H1 (cell line): ENCODE measurements around the gene NBPF1. TPM values are rescaled to one million over a fixed set of nuclear protein-coding genes. Genes with fewer than 3 reads are reported as not detected.
"Not testable (repeated sequence)": the region's sequence is repeated elsewhere in the genome, so short reads cannot be mapped to it uniquely, and the experiment has no call there.

ENCODE experiments used
- CTCF ChIA-PET: fragments of 300-600 bp; sonication (Branson Sonifier 250); formaldehyde crosslinking; loops from one replicate; lab custom pipeline; 2021; ENCODE audit not compliant: partially characterized antibody; lab: Charles Lee
- POLR2A ChIA-PET: fragments of 300-600 bp; sonication (Branson Sonifier 250); formaldehyde crosslinking; loops from one replicate; lab custom pipeline; 2021; ENCODE audit warnings: inconsistent platforms; ENCODE audit not compliant: partially characterized antibody; lab: Charles Lee
- DNase-seq, 2 experiments: peaks; one replicate each; pipeline versions ENCODE4 v3.0.0 to v3.0.0-alpha.2; 2010 to 2022; ENCODE audit warnings: low spot score in 2 of 2, low read depth in 1 of 2, mixed read lengths in 1 of 2
- FAIRE-seq: peaks from 2 replicates; lab custom pipeline; 2011; peaks lifted over from hg19 to GRCh38; lab: Jason Lieb, UNC
- H2AFZ ChIP-seq: 2 replicates; pipeline ENCODE4 v1.8.1; 2012; ENCODE audit warnings: low read length, inconsistent platforms
- H2AK5ac ChIP-seq: 2 replicates; pipeline ENCODE4 v1.6.1; 2013; ENCODE audit warnings: low read depth, low read length
- H2BK120ac ChIP-seq: replicated peaks from 2 replicates; pipeline ENCODE3; 2013; ENCODE audit warnings: low read depth, low read length, inconsistent platforms
- H2BK12ac ChIP-seq: 2 replicates; pipeline ENCODE4 v1.6.1; 2013; ENCODE audit warnings: low read depth, low read length
- H2BK15ac ChIP-seq: 2 replicates; pipeline ENCODE4 v1.6.1; 2013; ENCODE audit warnings: low read length
- H2BK20ac ChIP-seq: 2 replicates; pipeline ENCODE4 v1.6.1; 2013; ENCODE audit warnings: low read length
- H2BK5ac ChIP-seq: 2 replicates; pipeline ENCODE4 v1.6.1; 2013; ENCODE audit warnings: low read depth, low read length
- H3K14ac ChIP-seq: 2 replicates; pipeline ENCODE4 v1.6.1; 2013; ENCODE audit warnings: inconsistent platforms; ENCODE audit not compliant: insufficient read length
- H3K18ac ChIP-seq: 2 replicates; pipeline ENCODE4 v1.6.1; 2013; ENCODE audit warnings: low read length; ENCODE audit errors: extremely low read depth
- H3K23ac ChIP-seq: 2 replicates; pipeline ENCODE4 v1.6.1; 2013; ENCODE audit warnings: inconsistent platforms; ENCODE audit not compliant: insufficient read length
- H3K23me2 ChIP-seq: 2 replicates; pipeline ENCODE4 v1.6.1; 2013; ENCODE audit warnings: low read depth, low read length
- H3K27ac ChIP-seq: 2 replicates; pipeline ENCODE4 v1.6.1; 2011; ENCODE audit warnings: low read depth, low read length, inconsistent platforms
- H3K27me3 ChIP-seq, 4 experiments: replicated peaks in 1 of 4; 1 replicate in 1 of 4; 2 replicates in 3 of 4; pipeline versions ENCODE4 v1.6.1 to v1.8.1; 2011 to 2013; ENCODE audit warnings: low read length in 3 of 4, mild to moderate bottlenecking in 3 of 4, inconsistent platforms in 2 of 4, mixed read lengths in 2 of 4, moderate library complexity in 1 of 4; ENCODE audit not compliant: control insufficient read depth in 3 of 4, insufficient read depth in 3 of 4; ENCODE audit errors: extremely low read depth in 1 of 4
- H3K36me3 ChIP-seq, 4 experiments: 2 replicates each; pipeline versions ENCODE4 v1.6.1 to v1.8.1; 2011 to 2013; ENCODE audit warnings: mild to moderate bottlenecking in 4 of 4, low read length in 3 of 4, moderate library complexity in 2 of 4, control low read depth in 1 of 4, inconsistent platforms in 1 of 4; ENCODE audit not compliant: insufficient read depth in 4 of 4, control insufficient read depth in 2 of 4
- H3K4ac ChIP-seq: replicated peaks from 2 replicates; pipeline ENCODE3; 2013; ENCODE audit warnings: low read length, low read depth, mixed read lengths, inconsistent platforms; ENCODE audit not compliant: insufficient read length
- H3K4me1 ChIP-seq, 4 experiments: replicated peaks in 1 of 4; 1 replicate in 1 of 4; 2 replicates in 3 of 4; pipeline versions ENCODE4 v1.6.1 to v1.8.1; 2011 to 2013; ENCODE audit warnings: low read length in 3 of 4, inconsistent platforms in 2 of 4, mixed read lengths in 1 of 4; ENCODE audit not compliant: insufficient read depth in 4 of 4, control insufficient read depth in 3 of 4
- H3K4me2 ChIP-seq, 2 experiments: 2 replicates each; pipeline versions ENCODE4 v1.6.1 to v1.8.1; 2011 to 2013; ENCODE audit warnings: low read depth in 2 of 2, low read length in 2 of 2, control low read depth in 1 of 2, inconsistent platforms in 1 of 2, mild to moderate bottlenecking in 1 of 2; ENCODE audit not compliant: insufficient read depth in 1 of 2
- H3K4me3 ChIP-seq, 4 experiments: fragments of 200-600, 300-600 bp in 1 of 4; sonication (generic), shearing (Covaris generic), sonication (Bioruptor Twin) in 1 of 4; 2 replicates each; pipeline versions ENCODE4 v1.5.1 to v1.8.1; 2011 to 2016; ENCODE audit warnings: low read length in 4 of 4, low read depth in 3 of 4, control low read depth in 2 of 4, inconsistent platforms in 2 of 4, mild to moderate bottlenecking in 2 of 4, mixed read lengths in 1 of 4, moderate library complexity in 1 of 4; ENCODE audit not compliant: insufficient read depth in 2 of 4; ENCODE audit errors: extremely low read depth in 1 of 4
- H3K56ac ChIP-seq: replicated peaks from 2 replicates; pipeline ENCODE3; 2013; ENCODE audit warnings: low read depth, mild to moderate bottlenecking, mixed read lengths, low read length, inconsistent platforms; ENCODE audit not compliant: insufficient read length
- H3K79me1 ChIP-seq: 2 replicates; pipeline ENCODE4 v1.6.1; 2013; ENCODE audit warnings: low read depth, low read length, control low read depth
- H3K79me2 ChIP-seq, 2 experiments: 2 replicates each; pipeline versions ENCODE4 v1.6.1 to v1.8.1; 2012 to 2013; ENCODE audit warnings: low read length in 2 of 2, mild to moderate bottlenecking in 2 of 2, inconsistent platforms in 1 of 2; ENCODE audit not compliant: insufficient read depth in 2 of 2, control insufficient read depth in 1 of 2
- H3K9ac ChIP-seq, 4 experiments: replicated peaks in 1 of 4; 1 replicate in 1 of 4; 2 replicates in 3 of 4; pipeline versions ENCODE4 v1.6.1 to v1.8.1; 2011 to 2013; ENCODE audit warnings: low read depth in 3 of 4, low read length in 3 of 4, control low read depth in 2 of 4, mild to moderate bottlenecking in 2 of 4, moderate library complexity in 2 of 4, inconsistent platforms in 1 of 4; ENCODE audit errors: extremely low read depth in 1 of 4
- H3K9me3 ChIP-seq, 2 experiments: 2 replicates each; pipeline versions ENCODE4 v1.6.1 to v1.8.1; 2012 to 2013; ENCODE audit warnings: mild to moderate bottlenecking in 2 of 2, moderate library complexity in 2 of 2, control low read depth in 1 of 2, inconsistent platforms in 1 of 2, low read depth in 1 of 2, low read length in 1 of 2, mixed read lengths in 1 of 2; ENCODE audit not compliant: insufficient read depth in 2 of 2
- H4K20me1 ChIP-seq, 2 experiments: replicated peaks in 1 of 2; 2 replicates each; pipeline versions ENCODE3 to v1.8.1; 2011 to 2013; ENCODE audit warnings: inconsistent platforms in 2 of 2, low read length in 2 of 2, mild to moderate bottlenecking in 1 of 2; ENCODE audit not compliant: insufficient read depth in 2 of 2, control insufficient read depth in 1 of 2
- H4K5ac ChIP-seq: 2 replicates; pipeline ENCODE4 v1.6.1; 2013; ENCODE audit warnings: low read length, low read depth, mixed read lengths, inconsistent platforms; ENCODE audit not compliant: insufficient read length
- H4K8ac ChIP-seq: 2 replicates; pipeline ENCODE4 v1.8.0; 2013; ENCODE audit warnings: mild to moderate bottlenecking, moderate library complexity, low read length, inconsistent platforms; ENCODE audit not compliant: insufficient read depth; ENCODE audit errors: extremely low read depth
- H4K91ac ChIP-seq: replicated peaks from 2 replicates; pipeline ENCODE3; 2013; ENCODE audit warnings: low read length, mixed read lengths, inconsistent platforms; ENCODE audit not compliant: insufficient read length
- WGBS, 2 experiments: shearing (Covaris generic) in 1 of 2; methylation state at CpG; one replicate each; pipeline versions ENCODE4 v1.1.6 to v1.1.7; 2013 to 2015; ENCODE audit warnings: low lambda C conversion rate in 2 of 2, mixed read lengths in 2 of 2, inconsistent platforms in 1 of 2, low coverage in 1 of 2, missing lambda C conversion rate in 1 of 2; ENCODE audit not compliant: insufficient replicate concordance in 2 of 2, insufficient coverage in 1 of 2, insufficient read length in 1 of 2; ENCODE audit errors: extremely low coverage in 1 of 2, missing lambda C conversion rate in 1 of 2; 5-methylcytosine and 5-hydroxymethylcytosine counted together
- polyA plus RNA-seq, 7 experiments: library from polyadenylated mRNA; depleted of rRNA in 3 of 7; stranded (reverse) in 5 of 7; unstranded in 2 of 7; fragments of >200 nt in 5 of 7; fragments of 200-250 nt in 2 of 7; gene quantifications; 1 replicate in 5 of 7; 2 replicates in 1 of 7; 4 replicates in 1 of 7; pipeline versions ENCODE4 v1.2.1 to v1.2.3, GENCODE V29; 2011 to 2013; ENCODE audit warnings: missing spikeins in 2 of 7, mixed read lengths in 2 of 7
- total RNA-seq: library from RNA; stranded (reverse); fragmentation: NEBNext Ultra II Directional; extraction: Animal tissue kit (Norgen Biotek cat#: 25700); gene quantifications from 2 replicates; pipeline ENCODE4 v1.2.1, GENCODE V29; 2021

Gene NBPF1
- total and polyA plus RNA-seq, 2 of the 8 experiments (the other 6 are each of a cell fraction or from before 2014, with no cell fraction given), result 9.6 to 19.3 TPM

DNA sequence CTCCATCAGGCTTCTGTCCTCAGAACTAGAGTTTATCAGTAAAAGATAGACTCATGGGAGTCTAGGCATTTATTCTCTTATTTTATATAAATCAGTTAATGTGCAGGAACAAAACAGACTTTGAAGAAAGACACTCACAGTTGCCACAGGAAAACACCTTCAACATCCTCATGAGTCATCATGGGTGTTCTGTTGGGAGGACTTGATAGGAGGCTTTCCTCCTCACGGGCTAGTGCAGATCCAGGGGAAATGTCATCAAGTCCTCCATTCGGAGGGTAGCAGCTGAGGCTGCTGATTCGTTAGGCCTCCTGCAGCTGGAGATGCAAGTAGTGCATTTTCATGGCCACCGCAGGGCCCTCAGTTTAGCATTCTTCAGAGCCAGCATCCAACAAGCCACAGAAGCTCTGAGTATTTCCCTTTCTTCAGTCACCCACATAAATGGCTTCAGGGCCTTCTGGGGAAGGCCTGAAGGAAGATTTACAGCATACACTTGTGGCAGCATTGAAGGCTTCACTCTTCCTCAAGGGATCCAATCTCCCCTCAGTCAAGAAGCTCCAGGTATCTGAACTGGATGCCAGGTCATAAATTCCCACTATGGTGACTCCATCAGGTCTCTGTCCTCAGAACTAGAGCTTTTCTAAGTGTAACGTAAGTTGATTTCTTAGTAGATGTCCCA lies 10.9 kb downstream of the NBPF1 start:
- H4K8ac ChIP-seq, H2BK5ac ChIP-seq, H2AFZ ChIP-seq, H4K91ac ChIP-seq, H3K4ac ChIP-seq, H2BK12ac ChIP-seq, H4K20me1 ChIP-seq, H3K4me1 ChIP-seq, DNase-seq, H3K9ac ChIP-seq, H2BK120ac ChIP-seq, FAIRE-seq, H3K79me1 ChIP-seq, H4K5ac ChIP-seq, H3K18ac ChIP-seq, H2BK15ac ChIP-seq, H3K4me3 ChIP-seq, H3K27me3 ChIP-seq, H3K23me2 ChIP-seq, H3K4me2 ChIP-seq, H2AK5ac ChIP-seq, H3K36me3 ChIP-seq, H3K56ac ChIP-seq, H3K14ac ChIP-seq, H3K23ac ChIP-seq, H2BK20ac ChIP-seq, H3K9me3 ChIP-seq, H3K79me2 ChIP-seq, H3K27ac ChIP-seq: not testable (repeated sequence)
- WGBS, 2 experiments, result 84% methylated on average over 1 of the region's 5 CpGs; no CpG with 5 or more reads in 1 of the 2 experiments
- POLR2A ChIA-PET, result interaction anchor here (1.7 to 1.9 kb wide), 2 partner anchors 11 to 13 kb away, joined by 4 to 12 read pairs; partner anchors contain the start of gene NBPF1
- CTCF ChIA-PET, result interaction anchor here (0.6 to 4.6 kb wide), 13 partner anchors 8 to 107 kb away, joined by 3 to 31 read pairs (median 7); partner anchors contain the start of gene NBPF1
